PC-3 (cell line): ENCODE results near the gene RASA2. TPM values are rescaled to one million over a fixed set of nuclear protein-coding genes. Genes with fewer than 3 reads are reported as not detected.

ENCODE experiments used
- ATAC-seq: fragments of 200-7000 bp; cut with Tn5 transposase; 2 replicates; pipeline ENCODE4 v1.9.1; 2020; ENCODE audit warnings: mild to moderate bottlenecking, moderate library complexity
- BruUV-seq: library from RNA; stranded (reverse); fragments of 400-500 nt; replicated peaks from 2 replicates; lab custom pipeline; 2021; lab: Mats Ljungman, UMichigan
- CTCF ChIA-PET: fragments of 300-600 bp; sonication (Branson Sonifier 250); formaldehyde crosslinking; loops from one replicate; lab custom pipeline; 2022; ENCODE audit warnings: antibody characterized with exemption; lab: Charles Lee
- POLR2A ChIA-PET: fragments of 300-600 bp; sonication (Branson Sonifier 250); formaldehyde crosslinking; loops from one replicate; lab custom pipeline; 2022; ENCODE audit warnings: antibody characterized with exemption; ENCODE audit not compliant: unreplicated experiment; lab: Charles Lee
- DNase-seq: peaks from one replicate; pipeline ENCODE4 v3.0.0-alpha.2; 2015
- H2AFZ ChIP-seq: fragments of 300-600 bp; sonication (generic); 2 replicates; pipeline ENCODE4 v1.6.0; 2016; ENCODE audit warnings: antibody characterized with exemption, low read length
- H3F3A ChIP-seq: fragments of 300-600 bp; sonication (generic); one replicate; pipeline ENCODE4 v1.6.0; 2017; ENCODE audit warnings: antibody characterized with exemption, low read length, control low read depth, mild to moderate bottlenecking; ENCODE audit not compliant: unreplicated experiment
- H3K27ac ChIP-seq: fragments of 300-600 bp; sonication (generic); 2 replicates; pipeline ENCODE4 v1.5.1; 2016; ENCODE audit warnings: mild to moderate bottlenecking, low read length
- H3K27me3 ChIP-seq: fragments of 300-600 bp; sonication (generic); 2 replicates; pipeline ENCODE4 v1.6.1; 2016; ENCODE audit warnings: low read length, mixed read lengths
- H3K36me3 ChIP-seq: fragments of 300-600 bp; sonication (generic); 2 replicates; pipeline ENCODE4 v1.6.1; 2016; ENCODE audit warnings: low read depth, mixed run types, low read length, mixed read lengths
- H3K4me1 ChIP-seq: fragments of 300-600 bp; sonication (generic); 2 replicates; pipeline ENCODE4 v1.5.1; 2016; ENCODE audit warnings: low read length; ENCODE audit not compliant: insufficient read depth
- H3K4me2 ChIP-seq: fragments of 300-600 bp; sonication (generic); 2 replicates; pipeline ENCODE4 v1.6.0; 2016; ENCODE audit warnings: low read length
- H3K4me3 ChIP-seq: fragments of 300-600 bp; sonication (generic); 2 replicates; pipeline ENCODE4 v1.5.1; 2016; ENCODE audit warnings: mild to moderate bottlenecking, low read length, mixed read lengths
- H3K79me2 ChIP-seq: fragments of 300-600 bp; sonication (generic); 2 replicates; pipeline ENCODE4 v1.6.1; 2017; ENCODE audit warnings: low read length, mixed read lengths
- H3K9ac ChIP-seq: fragments of 300-600 bp; sonication (generic); 2 replicates; pipeline ENCODE4 v1.6.0; 2016; ENCODE audit warnings: mild to moderate bottlenecking, low read length
- H3K9me2 ChIP-seq: fragments of 300-600 bp; sonication (generic); replicated peaks from 2 replicates; pipeline ENCODE4 v1.6.1; 2016; ENCODE audit warnings: mixed run types, low read length, mixed read lengths
- H3K9me3 ChIP-seq: fragments of 300-600 bp; sonication (generic); 2 replicates; pipeline ENCODE4 v1.6.1; 2016; ENCODE audit warnings: low read length, mixed read lengths
- H4K20me1 ChIP-seq: fragments of 300-600 bp; sonication (generic); 2 replicates; pipeline ENCODE4 v1.6.1; 2016; ENCODE audit warnings: low read length, mixed read lengths
- EZH2 ChIP-seq: fragments of 300-600 bp; sonication (generic); IDR thresholded peaks from one replicate; pipeline ENCODE4 v1.6.1; 2017; ENCODE audit warnings: antibody characterized with exemption, mild to moderate bottlenecking, low read length; ENCODE audit not compliant: unreplicated experiment
- EZH2phosphoT487 ChIP-seq: fragments of 300-600 bp; sonication (generic); IDR thresholded peaks from 2 replicates; pipeline ENCODE4 v1.6.1; 2018; ENCODE audit warnings: mild to moderate bottlenecking, antibody characterized with exemption, low read length, borderline replicate concordance
- intact Hi-C: fragments of 100-400 bp; cut with micrococcal nuclease; formaldehyde crosslinking; loops from 2 replicates; pipeline ENCODE4 v1.9.0; 2023
- total RNA-seq: library from RNA; depleted of rRNA; stranded (reverse); fragments of >200 nt; gene quantifications from 2 replicates; pipeline ENCODE4 v1.2.3, GENCODE V29; 2014
- TF ChIP-seq, protein P1 (sequence below): fragments of 300-600 bp; sonication (generic); conservative IDR thresholded peaks from 2 replicates; pipeline ENCODE4 v1.5.1; 2017; ENCODE audit warnings: antibody characterized with exemption, low read depth, mild to moderate bottlenecking, low read length

Gene RASA2
- total RNA-seq, 1 experiment from 2014 or later, result 3.7 TPM

GRCh38 chr3:141561426-141562034 lies 74.7 kb downstream of the RASA2 start:
- Histone ChIP-seq H3F3A (no peaks in the 10 kb centered on the region), H3K4me3 (no peak overlapping the region), H3K9ac (no peak overlapping the region), H3K9me3 (no peaks in the 10 kb centered on the region), H2AFZ (no peak overlapping the region), H4K20me1 (no peaks in the 10 kb centered on the region), H3K36me3 (peaks cover 2% of the 10 kb centered on the region; the same call in 1 of the 2 replicates), H3K27ac (no peak overlapping the region), H3K79me2 (no peaks in the 10 kb centered on the region), H3K4me1 (no peaks in the 10 kb centered on the region), H3K4me2 (no peak overlapping the region), H3K27me3 (no peaks in the 10 kb centered on the region), H3K9me2 (no peaks in the 10 kb centered on the region)
- DNase-seq, result peak; percentile 70
- ATAC-seq, result 0 out of 2 replicates have a peak, but pooled peaks have one; percentile 24
- TF ChIP-seq, protein P1, sequence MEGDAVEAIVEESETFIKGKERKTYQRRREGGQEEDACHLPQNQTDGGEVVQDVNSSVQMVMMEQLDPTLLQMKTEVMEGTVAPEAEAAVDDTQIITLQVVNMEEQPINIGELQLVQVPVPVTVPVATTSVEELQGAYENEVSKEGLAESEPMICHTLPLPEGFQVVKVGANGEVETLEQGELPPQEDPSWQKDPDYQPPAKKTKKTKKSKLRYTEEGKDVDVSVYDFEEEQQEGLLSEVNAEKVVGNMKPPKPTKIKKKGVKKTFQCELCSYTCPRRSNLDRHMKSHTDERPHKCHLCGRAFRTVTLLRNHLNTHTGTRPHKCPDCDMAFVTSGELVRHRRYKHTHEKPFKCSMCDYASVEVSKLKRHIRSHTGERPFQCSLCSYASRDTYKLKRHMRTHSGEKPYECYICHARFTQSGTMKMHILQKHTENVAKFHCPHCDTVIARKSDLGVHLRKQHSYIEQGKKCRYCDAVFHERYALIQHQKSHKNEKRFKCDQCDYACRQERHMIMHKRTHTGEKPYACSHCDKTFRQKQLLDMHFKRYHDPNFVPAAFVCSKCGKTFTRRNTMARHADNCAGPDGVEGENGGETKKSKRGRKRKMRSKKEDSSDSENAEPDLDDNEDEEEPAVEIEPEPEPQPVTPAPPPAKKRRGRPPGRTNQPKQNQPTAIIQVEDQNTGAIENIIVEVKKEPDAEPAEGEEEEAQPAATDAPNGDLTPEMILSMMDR, result peak; percentile 85
- no peak for TF ChIP-seq EZH2
- CTCF ChIA-PET, result interaction anchor here (0.6 to 1.1 kb wide), 3 partner anchors 101 to 604 kb away, joined by 3 to 12 read pairs (median 3); no protein-coding TSS in a partner anchor
- intact Hi-C loops, result loop anchor here (1.0 to 2.0 kb wide), 3 partner anchors 87 to 251 kb away; no protein-coding TSS in a partner anchor
- no TSS peak for BruUV-seq
- POLR2A ChIA-PET, result no interaction called here

DNA sequence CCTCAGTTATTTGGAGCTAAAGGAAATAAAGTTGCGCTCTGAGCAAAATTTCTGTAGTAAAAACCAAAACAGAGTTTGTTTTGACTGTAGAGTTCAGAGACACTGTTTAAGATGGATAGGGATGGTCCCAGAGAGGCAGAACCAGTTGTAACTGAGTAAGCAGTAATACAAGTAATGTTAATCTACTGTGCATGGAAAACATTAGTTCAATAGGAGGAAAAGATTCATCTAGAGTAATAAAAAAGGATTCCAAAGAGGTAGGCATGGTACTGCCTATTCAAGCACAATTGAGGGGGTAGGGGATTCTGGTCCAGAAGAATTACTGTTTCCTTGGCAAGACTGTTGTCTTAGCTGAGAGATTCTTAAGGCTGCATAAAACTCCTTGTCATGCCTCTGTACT lies 77.4 kb downstream of the RASA2 start:
- Histone ChIP-seq H3K9ac (no peak overlapping the region), H2AFZ (no peak overlapping the region), H3K27ac (no peak overlapping the region), H3K4me2 (no peak overlapping the region), H3K27me3 (no peaks in the 10 kb centered on the region), H3K36me3 (peaks cover 2% of the 10 kb centered on the region; the same call in 1 of the 2 replicates), H3K79me2 (no peaks in the 10 kb centered on the region), H4K20me1 (no peaks in the 10 kb centered on the region), H3K4me3 (no peak overlapping the region), H3K9me2 (no peaks in the 10 kb centered on the region), H3K4me1 (no peaks in the 10 kb centered on the region), H3K9me3 (no peaks in the 10 kb centered on the region), H3F3A (no peaks in the 10 kb centered on the region)
- POLR2A ChIA-PET, result no interaction called here
- CTCF ChIA-PET, result no interaction called here
- intact Hi-C loops, result no loop called here
- no peak for ATAC-seq
- no TSS peak for BruUV-seq
- TF ChIP-seq EZH2, result no peak
- TF ChIP-seq, protein P1, result no peak
- TF ChIP-seq EZH2phosphoT487, result no peak
- no peak for DNase-seq

DNA sequence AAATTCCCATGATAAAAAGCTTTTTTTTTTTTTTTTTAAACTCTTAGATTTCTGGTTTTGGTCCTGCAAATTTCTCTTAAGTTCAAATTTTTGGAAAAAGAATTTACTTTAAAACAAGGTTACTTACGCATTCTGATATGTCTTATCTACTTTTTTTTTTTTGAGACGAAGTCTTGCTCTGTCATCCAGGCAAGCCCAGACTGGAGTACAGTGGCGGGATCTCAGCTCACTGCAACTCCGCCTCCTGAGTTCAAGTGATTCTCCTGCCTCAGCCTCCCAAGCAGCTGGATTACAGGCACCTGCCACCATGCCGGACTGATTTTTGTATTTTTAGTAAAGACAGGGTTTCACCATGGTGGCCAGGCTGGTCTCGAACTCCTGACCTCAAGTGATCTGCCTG lies 83.2 kb downstream of the RASA2 start:
- Histone ChIP-seq H3K27me3 (no peaks in the 10 kb centered on the region), H3K9ac (no peak overlapping the region), H3K9me2 (no peaks in the 10 kb centered on the region), H3K4me2 (no peak overlapping the region), H3K4me3 (no peak overlapping the region), H3K4me1 (no peaks in the 10 kb centered on the region), H4K20me1 (no peaks in the 10 kb centered on the region), H3F3A (no peaks in the 10 kb centered on the region), H3K79me2 (no peaks in the 10 kb centered on the region), H3K9me3 (no peaks in the 10 kb centered on the region), H3K36me3 (peaks cover 7% of the 10 kb centered on the region; the same call in 1 of the 2 replicates), H3K27ac (no peak overlapping the region), H2AFZ (no peak overlapping the region)
- ATAC-seq, result no peak
- BruUV-seq, result no TSS peak
- TF ChIP-seq EZH2 (no peak), EZH2phosphoT487 (no peak)
- TF ChIP-seq, protein P1, result no peak
- CTCF ChIA-PET, result interaction anchor here (0.6 to 0.7 kb wide), 2 partner anchors 105 to 266 kb away, joined by 5 to 10 read pairs; no protein-coding TSS in a partner anchor
- no peak for DNase-seq
- POLR2A ChIA-PET, result no interaction called here
- intact Hi-C loops, result loop anchor here (10.0 kb wide), 1 partner anchor 425 kb away; no protein-coding TSS in a partner anchor
